Activated gamma-delta T cell (primary cell): ENCODE data around the gene CSNK1A1L.
"Not testable (repeated sequence)": the region's sequence is repeated elsewhere in the genome, so short reads cannot be mapped to it uniquely, and the experiment has no call there.

Experiments
- DNase-seq: peaks from one replicate; lab custom pipeline; 2025; lab: John Stamatoyannopoulos, UW

Gene CSNK1A1L

DNA sequence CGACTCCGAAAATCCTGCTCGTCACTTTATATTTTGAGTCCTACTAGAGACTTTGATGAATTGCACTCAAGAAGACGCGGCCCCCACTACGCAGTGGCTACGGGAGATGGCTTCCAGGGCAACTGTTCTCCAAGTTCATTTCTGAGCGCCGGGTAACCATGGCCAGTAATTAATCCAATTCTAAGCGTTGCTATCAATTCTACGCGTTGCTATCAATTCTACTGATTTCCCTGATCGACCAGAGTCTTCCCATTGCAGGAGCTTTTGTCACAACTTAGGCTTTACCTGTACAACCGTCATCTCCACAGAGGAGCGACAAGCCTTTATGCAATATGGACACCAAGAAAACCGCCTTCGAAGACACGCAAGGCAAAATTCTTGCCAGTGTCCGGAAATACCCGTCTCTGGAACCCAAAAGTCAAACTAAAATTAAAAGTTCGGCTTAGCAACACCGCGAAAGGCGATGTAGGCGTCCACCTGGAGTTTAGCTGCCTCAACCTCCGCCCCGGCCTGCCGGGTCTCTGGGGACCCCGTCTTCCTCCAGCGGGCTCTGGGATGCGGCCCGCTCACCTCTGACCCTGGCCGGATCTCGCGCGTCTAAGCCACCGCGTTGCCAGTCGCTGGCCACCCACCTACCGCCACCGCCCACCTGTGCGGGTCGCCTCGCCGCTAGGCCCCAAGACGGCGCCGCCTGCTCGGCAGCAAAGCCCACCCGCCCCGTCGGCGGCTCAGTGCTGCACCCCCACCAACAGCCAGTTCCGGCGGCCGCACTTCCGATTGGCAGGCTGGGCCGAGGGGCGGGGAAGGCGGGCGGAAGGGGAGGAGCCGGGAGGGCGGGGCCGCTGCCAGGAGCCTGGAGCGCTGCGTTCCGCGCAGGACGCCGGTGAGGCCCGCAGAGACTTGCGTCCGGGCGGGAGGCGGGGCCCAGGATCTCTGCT, 46.3 kb downstream of the CSNK1A1L start, which contains the start of gene SUPT20H:
SUPT20H (minus strand) TSS at position 779 of the 938 bp plus-strand sequence. CDS start 8,198 bp downstream, outside the sequence.
- DNase-seq = peak; percentile 92

DNA sequence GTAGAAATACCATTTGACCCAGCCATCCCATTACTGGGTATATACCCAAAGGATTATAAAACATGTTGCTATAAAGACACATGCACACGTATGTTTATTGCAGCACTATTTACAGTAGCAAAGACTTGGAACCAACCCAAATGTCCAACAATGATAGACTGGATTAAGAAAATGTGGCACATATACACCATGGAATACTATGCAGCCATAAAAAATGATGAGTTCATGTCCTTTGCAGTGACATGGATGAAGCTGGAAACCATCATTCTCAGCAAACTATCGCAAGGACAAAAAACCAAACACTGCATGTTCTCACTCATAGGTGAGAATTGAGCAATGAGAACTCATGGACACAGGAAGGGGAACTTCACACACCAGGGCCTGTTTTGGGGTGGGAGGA, 49.2 kb downstream of the CSNK1A1L start:
- not testable (repeated sequence) for DNase-seq
